ENCODE results near the gene ERV3-1. TPM values are rescaled to one million over a fixed set of nuclear protein-coding genes. Genes with fewer than 3 reads are reported as not detected.

ERV3-1 gene
- total RNA-seq, 1 donor from 2014 or later = 29.5 TPM

Small RNA genes within 50 kb of the gene (small RNA-seq; reads per million reads assigned to genes)
- gene RNU6-1229P = not detected

Other genes starting within 250 kb of the ERV3-1 start
- gene ZNF138, start 212.3 kb downstream of the ERV3-1 start, total RNA-seq = 26.5 TPM
- gene ZNF273, start 103.4 kb downstream of the ERV3-1 start, total RNA-seq = 47.4 TPM
- gene ZNF117, start 15.7 kb downstream of the ERV3-1 start, total RNA-seq = 18.2 TPM

Data from vagina (tissue), 1 donor.